RPMI8226 (cell line): Measurements from ENCODE around the gene SP100.
"Not testable (repeated sequence)": the region's sequence is repeated elsewhere in the genome, so short reads cannot be mapped to it uniquely, and the experiment has no call there.

Experiments used
- DNase-seq: peaks from one replicate; pipeline ENCODE4 v3.0.0-alpha.2; 2015

SP100 gene

DNA sequence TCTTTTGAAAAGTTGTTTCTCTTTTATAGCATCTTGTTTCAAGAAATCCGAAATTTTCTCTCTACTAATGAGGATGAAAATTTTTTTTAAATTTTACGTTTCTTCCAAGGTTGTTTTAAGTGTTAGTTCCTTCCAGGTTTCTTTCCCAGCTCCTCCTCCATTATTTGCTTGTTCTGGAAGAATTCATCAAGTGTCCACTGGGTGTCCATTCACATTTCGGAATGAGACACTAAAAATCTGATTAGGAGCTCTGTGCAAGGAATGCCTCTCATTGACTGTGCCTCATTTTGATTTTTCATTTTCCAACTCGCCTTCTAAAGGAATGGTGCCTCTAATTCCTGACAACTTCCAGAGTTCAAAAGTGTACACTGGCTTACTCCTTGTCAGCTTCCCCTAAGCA, 6.1 kb downstream of the SP100 start:
- no peak for DNase-seq

GRCh38 chr2:230423851-230424458, 8.0 kb downstream of the SP100 start:
- DNase-seq = no peak

DNA sequence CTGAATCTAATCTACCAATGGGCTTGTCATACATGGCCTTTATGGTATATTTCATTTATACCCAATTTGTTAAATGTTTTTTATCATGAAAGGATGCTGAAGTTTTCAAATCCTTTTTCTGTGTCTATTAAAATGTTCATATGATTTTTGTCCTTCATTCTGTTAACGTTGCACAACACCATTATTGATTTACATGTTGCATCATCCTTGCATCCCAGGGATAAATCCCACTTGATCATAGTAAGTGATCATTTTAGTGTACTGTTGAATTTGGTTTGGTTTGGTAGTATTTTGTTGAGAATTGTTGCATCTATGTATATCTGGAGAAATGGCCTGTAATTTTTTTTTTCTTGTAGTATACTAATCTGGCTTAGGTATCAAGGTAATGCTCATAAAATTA, 9.4 kb downstream of the SP100 start:
- no peak for DNase-seq

- DNase-seq = no peak
Observed at GRCh38 chr2:230429513-230429912, 13.5 kb downstream of the SP100 start.

- no peak for DNase-seq
Observed at GRCh38 chr2:230430957-230431910, 15.2 kb downstream of the SP100 start.

DNA sequence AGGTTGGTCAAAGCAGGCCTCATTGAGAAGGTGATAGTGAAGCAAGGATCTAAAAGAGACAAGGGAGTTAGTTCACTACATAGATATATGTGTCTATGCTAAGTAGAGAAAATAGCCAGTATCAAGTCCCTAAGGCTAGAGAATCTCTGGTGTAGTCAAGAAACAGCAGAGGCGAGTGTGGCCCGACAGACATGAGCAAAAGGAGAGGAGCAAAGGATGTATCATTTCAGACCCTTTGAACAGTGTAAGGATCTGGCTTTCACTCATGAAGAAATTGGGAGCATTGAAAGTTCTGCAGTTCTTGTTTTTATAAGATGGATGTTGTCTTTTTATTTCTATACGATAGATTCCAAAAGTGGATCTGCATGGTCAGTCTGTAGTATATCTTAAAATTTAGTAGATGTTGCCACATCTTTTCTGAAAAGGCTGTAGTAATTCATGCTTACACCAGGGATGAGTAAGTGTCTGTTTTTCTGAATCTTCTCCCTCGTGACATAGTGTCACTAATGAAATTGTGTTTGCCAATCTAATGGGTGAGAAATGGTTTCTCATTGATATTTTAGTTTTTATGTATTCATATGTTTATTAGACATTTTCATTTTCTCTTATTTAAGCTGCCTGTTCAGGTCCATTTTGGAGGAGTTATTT, 18.8 kb downstream of the SP100 start:
- no peak for DNase-seq

DNA sequence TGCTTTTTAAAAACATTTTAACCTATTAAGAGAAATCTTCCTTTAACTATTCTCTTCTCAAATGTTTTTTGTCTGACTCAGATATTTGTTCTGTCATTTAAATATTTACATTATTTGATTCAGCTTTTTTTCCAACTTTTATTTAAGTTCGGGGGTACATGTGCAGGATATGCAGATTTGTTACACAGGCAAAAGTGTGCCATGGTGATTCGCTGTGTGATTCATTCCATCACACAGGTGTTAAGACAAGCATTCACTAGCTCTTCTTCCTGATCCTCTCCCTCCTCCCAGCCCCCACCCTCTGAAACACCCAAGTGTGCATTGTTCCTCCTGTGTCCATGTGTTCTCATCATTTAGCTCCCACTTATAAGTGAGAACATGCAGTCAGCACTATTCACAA, 19.4 kb downstream of the SP100 start:
- DNase-seq = no peak

DNA sequence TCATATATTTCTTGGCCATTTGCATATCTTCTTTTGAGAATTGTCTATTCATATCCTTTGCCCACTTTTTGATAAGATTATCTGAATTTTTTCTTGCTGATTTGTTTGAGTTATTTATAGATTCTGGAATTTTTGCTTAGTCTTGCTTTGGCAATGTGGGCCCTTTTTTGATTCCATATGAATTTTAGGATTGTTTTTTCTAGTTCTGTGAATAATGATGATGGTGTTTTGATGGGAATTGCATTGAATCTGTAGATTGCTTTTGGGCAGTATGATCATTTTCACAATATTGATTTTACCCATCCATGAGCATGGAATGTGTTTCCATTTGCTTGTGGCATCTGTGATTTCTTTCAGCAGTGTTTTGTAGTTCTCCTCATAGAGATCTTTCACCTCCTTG, 23.1 kb downstream of the SP100 start:
- not testable (repeated sequence) for DNase-seq

GRCh38 chr2:230439590-230439989, 23.6 kb downstream of the SP100 start:
- no peak for DNase-seq

DNA sequence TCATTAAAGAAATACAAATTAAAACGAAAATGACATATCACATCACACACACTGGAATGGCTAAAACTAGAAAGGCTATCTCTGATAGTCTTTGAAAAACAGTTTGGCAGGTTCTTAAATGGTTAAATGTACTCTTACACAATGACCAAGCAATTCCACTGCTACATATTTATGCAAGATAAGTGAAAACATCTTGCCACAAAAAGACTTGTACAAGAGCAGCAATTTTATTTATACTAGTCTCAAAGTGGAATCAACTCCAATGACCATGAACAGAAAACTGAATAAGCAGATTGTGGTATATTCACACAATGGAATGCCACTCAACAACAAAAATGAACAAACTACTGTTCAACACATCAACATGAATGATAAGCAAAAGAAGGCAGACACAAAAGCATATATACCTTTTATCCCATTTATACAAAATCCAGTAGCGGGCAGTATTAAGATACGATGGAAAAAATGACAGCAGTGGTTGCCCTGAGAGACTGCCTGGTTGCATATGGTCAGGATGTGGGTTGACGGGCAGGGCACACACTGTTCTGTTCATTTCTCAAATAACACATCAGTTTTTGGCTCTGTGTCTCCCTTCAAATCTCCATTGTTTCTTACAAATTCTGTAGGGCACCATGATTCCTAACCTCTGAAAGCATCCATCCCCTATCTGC, 25.4 kb downstream of the SP100 start:
- no peak for DNase-seq

DNA sequence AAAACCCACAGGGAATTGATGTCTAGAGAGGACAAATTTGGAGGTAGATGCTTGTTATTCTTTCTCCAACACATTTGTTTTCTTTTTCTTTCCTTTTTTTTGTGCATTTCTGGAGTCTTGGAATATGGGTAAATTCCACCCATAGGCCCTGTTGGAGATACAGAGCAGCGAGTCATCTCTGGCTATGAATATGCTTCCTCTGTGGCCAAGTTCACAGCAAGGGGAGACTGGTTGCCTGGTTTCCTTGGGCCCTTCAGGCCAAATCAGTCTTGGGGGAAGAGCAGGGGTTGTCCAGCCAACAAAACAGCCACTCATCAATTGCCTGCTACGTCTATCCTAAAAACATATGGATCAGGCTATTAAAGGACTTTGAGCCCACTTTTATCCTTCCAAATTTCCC, 27.5 kb downstream of the SP100 start:
- DNase-seq = no peak

- DNase-seq = no peak
Observed at GRCh38 chr2:230444832-230445231, 28.8 kb downstream of the SP100 start.

DNA sequence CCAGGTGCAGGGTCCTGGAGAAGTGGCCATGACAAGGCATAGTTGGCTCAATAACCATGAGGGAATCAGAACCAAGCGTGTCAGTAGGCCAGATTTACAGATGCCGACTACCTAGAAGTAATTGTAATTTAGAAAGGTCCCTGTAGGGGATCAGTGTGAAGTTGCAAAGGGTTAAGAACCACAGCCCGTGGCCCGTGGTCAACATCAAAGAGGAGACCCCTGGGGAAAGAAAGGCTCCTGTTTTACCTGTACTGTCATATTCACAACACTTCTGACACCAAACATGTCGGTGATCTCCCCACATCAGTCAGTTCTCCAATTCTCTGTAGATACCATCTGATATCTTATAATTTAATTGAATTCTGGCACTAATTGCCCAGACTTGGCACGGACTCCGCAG, 31.0 kb downstream of the SP100 start:
- DNase-seq = no peak

GRCh38 chr2:230447455-230448451, 31.8 kb downstream of the SP100 start:
- no peak for DNase-seq

DNA sequence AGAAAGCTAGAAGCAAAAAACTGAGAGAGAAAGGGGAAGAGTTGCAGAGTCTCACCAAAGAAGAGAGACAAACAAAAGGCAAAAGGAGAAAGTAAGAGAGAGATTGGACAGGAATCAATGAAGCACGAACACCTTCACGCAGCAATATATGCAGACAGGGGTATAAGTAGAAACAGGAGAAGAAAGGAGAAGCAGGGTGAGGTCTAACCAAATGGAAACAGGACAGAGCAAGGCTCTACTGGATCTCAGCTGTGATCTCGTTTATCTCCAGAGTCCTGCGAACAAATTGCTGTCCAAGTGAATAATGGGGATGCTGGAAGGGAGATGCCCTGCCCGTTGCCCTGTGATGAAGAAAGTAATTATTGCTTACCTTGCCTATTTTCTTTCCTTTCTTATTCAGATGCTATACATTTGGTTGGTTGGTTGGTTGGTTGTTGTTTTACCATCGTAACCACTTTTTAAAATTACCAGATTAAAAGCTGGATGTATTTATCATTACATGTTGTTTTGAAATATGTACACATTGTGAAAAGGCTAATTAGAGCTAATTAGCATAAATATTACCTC, 34.0 kb downstream of the SP100 start:
- DNase-seq = no peak

DNA sequence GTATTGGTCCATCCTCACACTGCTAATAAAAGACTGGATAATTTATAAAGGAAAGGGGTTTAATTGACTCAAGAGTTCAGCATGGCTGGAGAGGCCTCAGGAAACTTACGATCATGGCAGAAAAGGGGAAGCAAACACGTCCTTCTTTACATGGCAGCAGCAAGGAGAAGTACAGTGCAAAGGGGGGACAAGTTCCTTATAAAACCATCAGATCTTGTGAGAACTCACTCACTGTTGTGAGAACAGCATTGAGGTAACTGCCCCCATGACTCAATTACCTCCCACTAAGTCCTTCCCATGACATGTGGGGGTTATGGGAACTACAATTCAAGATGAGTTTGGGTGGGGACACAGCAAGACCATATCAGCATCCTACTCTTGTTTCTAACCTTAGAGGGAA, 37.0 kb downstream of the SP100 start:
- no peak for DNase-seq

DNA sequence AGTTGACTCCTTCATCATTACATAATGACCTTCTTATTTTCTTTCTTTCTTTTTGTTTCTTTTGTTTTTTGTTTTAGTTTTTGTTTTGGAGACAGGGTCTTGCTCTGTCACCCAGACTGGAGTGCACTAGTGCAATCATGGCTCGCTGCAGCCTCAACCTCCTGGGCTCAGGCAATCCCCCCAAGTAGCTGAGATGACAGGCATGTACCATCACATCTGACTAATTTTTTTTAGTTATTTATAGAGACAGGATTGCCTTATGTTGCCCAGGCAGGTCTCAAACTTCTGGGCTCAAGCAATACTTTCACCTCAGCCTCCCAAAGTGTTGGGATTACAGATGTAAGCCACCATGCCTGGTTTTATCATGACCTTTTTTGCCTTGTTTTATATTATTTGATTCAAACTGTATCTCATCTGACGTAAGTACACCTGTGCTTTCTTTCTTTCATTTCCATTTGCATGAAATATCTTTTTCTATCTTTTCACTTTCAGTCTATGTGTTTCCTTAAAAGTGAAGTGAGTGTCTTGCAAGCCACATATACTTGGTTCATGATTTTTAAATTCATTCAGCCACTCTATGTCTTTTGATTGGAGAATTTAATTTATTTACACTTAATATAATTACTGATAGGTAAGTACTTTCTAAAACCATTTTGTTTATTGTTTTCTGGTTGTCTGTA, 39.1 kb downstream of the SP100 start:
- DNase-seq = no peak

DNA sequence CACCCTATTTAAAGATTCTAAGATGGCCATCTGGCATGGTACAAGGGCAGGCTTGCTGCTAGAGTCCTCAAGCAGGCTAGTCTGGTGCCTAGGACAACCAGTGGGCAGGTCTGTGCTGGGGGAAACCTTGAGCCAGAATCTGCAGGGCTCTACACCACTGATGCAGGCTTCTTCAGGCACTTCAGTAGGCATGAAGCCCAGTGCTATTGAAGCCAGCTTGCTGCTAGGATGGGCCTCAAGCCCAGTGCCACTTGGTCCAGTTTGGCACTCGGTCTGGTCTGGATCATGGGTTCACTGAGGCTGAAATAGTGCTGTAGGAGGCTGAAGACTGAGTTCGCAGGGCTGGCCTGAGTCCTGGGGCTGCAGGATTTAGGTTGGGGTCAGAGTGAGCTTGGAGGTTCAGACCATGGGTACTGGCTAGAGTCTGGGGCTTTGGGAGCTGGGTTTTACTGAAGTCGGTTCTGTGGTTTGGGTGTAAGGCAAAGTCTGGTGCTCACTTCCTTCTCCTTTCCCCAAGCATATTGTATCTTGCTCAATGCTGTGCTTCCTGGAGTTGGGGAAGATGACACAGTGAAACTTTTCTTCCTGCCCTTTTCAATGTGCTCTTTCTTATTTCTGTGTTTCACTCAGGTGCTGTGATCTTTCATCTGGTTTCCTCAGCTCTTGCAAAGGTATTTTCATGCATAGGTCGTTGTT, 41.2 kb downstream of the SP100 start:
- no peak for DNase-seq

DNA sequence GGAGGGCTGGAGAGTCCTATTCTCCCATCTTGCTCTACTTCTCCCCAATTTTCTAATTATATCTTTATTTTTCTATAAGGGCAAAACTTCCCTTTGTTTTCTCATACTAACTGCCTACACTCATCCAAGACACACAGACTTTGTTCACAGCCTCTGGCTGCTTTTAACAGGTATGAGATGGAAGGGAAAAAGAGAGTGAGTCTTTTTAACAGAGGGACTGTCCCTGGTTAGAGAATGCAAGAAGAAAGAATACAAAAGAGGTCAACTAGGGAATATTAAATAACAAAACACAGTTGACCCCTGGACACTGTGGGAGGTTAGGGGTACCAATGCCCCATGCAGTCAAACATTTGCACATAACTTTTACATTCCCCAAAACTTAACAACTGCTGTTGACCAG, 41.8 kb downstream of the SP100 start:
- no peak for DNase-seq

GRCh38 chr2:230459216-230459615, 43.2 kb downstream of the SP100 start:
- DNase-seq = no peak
